ENCODE results near the gene G6PD. TPM values are rescaled to one million over a fixed set of nuclear protein-coding genes. Genes with fewer than 3 reads are reported as not detected.
A peak's percentile ranks its signal among the peaks of the same experiment; 100 is the strongest.

G6PD gene
- total and polyA plus RNA-seq, 2 experiments from 2014 or later = 44.3 to 55.0 TPM

GRCh38 chrX:154515966-154516655 is 30.5 kb downstream of the G6PD start, which contains the start of gene FAM3A:
FAM3A (minus strand) TSS chrX:154516232; CDS start chrX:154515772, 460 bp downstream.
- H3K27me3 ChIP-seq (replicated peaks; ENCODE audit: insufficient read depth) = no peaks in the 10 kb centered on the region
- peak; percentile 92 for DNase-seq
- no peaks in the 10 kb centered on the region for H4K20me1 ChIP-seq (ENCODE audit: insufficient read depth)
- H3K4me3 ChIP-seq = peak within 1 kb of the TSS; percentile 74
- no peaks in the 10 kb centered on the region for H3K36me3 ChIP-seq (ENCODE audit: low read depth)
- TF ChIP-seq EZH2phosphoT487 (IDR thresholded peaks at IDR 0.05; ENCODE audit: insufficient read depth, low read depth) (no peak), EZH2 (IDR thresholded peaks at IDR 0.05; ENCODE audit: insufficient read depth, poor library complexity, severe bottlenecking) (no peak)
- 1 to 5% methylated on average over 6 to 14 of the region's 59 CpGs for WGBS, 2 experiments (ENCODE audit: low coverage in 1 of 2, low lambda C conversion rate in 2 of 2, missing lambda C conversion rate in 2 of 2)
- peak within 1 kb of the TSS; percentile 80 for H2AFZ ChIP-seq
- H3K4me2 ChIP-seq (ENCODE audit: unreplicated experiment) = peak within 1 kb of the TSS; percentile 80
- peak within 1 kb of the TSS; percentile 89 for H3K9ac ChIP-seq
- H3K9me2 ChIP-seq (ENCODE audit: insufficient read depth) = no peaks in the 10 kb centered on the region
- peaks cover 15% of the 10 kb centered on the region for H3K79me2 ChIP-seq (ENCODE audit: insufficient read depth)
- H3K9me3 ChIP-seq (ENCODE audit: low read depth) = no peaks in the 10 kb centered on the region
- H3F3A ChIP-seq (ENCODE audit: insufficient read depth) = no peaks in the 10 kb centered on the region; the same call in 1 of the 2 replicates
- peak within 1 kb of the TSS; percentile 89 for H3K27ac ChIP-seq
- no peaks in the 10 kb centered on the region for H3K4me1 ChIP-seq (ENCODE audit: insufficient read depth)
- in situ Hi-C loops (cut with MboI) = no loop called here

GRCh38 chrX:154515090-154515965 is 31.3 kb downstream of the G6PD start:
- peak overlapping the region; percentile 89 for H3K9ac ChIP-seq
- H3K27ac ChIP-seq = peak overlapping the region; percentile 72
- no peaks in the 10 kb centered on the region for H3K9me3 ChIP-seq (ENCODE audit: low read depth)
- H3K79me2 ChIP-seq (ENCODE audit: insufficient read depth) = peaks cover 15% of the 10 kb centered on the region
- 22 to 38% methylated on average over 17 to 19 of the region's 34 CpGs for WGBS, 2 experiments (ENCODE audit: low coverage in 1 of 2, low lambda C conversion rate in 2 of 2, missing lambda C conversion rate in 2 of 2)
- no peaks in the 10 kb centered on the region for H3K27me3 ChIP-seq (replicated peaks; ENCODE audit: insufficient read depth)
- in situ Hi-C loops (cut with MboI) = no loop called here
- H3K4me3 ChIP-seq = peak overlapping the region; percentile 74
- no peaks in the 10 kb centered on the region; the same call in 1 of the 2 replicates for H3F3A ChIP-seq (ENCODE audit: insufficient read depth)
- H3K4me2 ChIP-seq (ENCODE audit: unreplicated experiment) = peak overlapping the region; percentile 80
- no peaks in the 10 kb centered on the region for H3K36me3 ChIP-seq (ENCODE audit: low read depth)
- DNase-seq = peak; percentile 29
- no peak for TF ChIP-seq EZH2phosphoT487 (IDR thresholded peaks at IDR 0.05; ENCODE audit: insufficient read depth, low read depth)
- no peak for TF ChIP-seq EZH2 (IDR thresholded peaks at IDR 0.05; ENCODE audit: insufficient read depth, poor library complexity, severe bottlenecking)
- peak overlapping the region; percentile 60 for H2AFZ ChIP-seq
- no peaks in the 10 kb centered on the region for H4K20me1 ChIP-seq (ENCODE audit: insufficient read depth)
- H3K9me2 ChIP-seq (ENCODE audit: insufficient read depth) = no peaks in the 10 kb centered on the region
- no peaks in the 10 kb centered on the region for H3K4me1 ChIP-seq (ENCODE audit: insufficient read depth)

GRCh38 chrX:154513716-154514115 is 32.9 kb downstream of the G6PD start:
- WGBS, 2 experiments (ENCODE audit: low coverage in 1 of 2, low lambda C conversion rate in 2 of 2, missing lambda C conversion rate in 2 of 2) = 65 to 67% methylated on average over 2 of the region's 2 CpGs
- no peak overlapping the region for H3K4me2 ChIP-seq (ENCODE audit: unreplicated experiment)
- no peaks in the 10 kb centered on the region; the same call in 1 of the 2 replicates for H3F3A ChIP-seq (ENCODE audit: insufficient read depth)
- H3K9me3 ChIP-seq (ENCODE audit: low read depth) = no peaks in the 10 kb centered on the region
- H3K79me2 ChIP-seq (ENCODE audit: insufficient read depth) = peaks cover 15% of the 10 kb centered on the region
- no peaks in the 10 kb centered on the region for H3K4me1 ChIP-seq (ENCODE audit: insufficient read depth)
- no peak overlapping the region for H3K4me3 ChIP-seq
- no peak overlapping the region for H3K27ac ChIP-seq
- no peak overlapping the region for H2AFZ ChIP-seq
- H3K9ac ChIP-seq = no peak overlapping the region
- in situ Hi-C loops (cut with MboI) = no loop called here
- no peak for TF ChIP-seq EZH2phosphoT487 (IDR thresholded peaks at IDR 0.05; ENCODE audit: insufficient read depth, low read depth)
- no peak for TF ChIP-seq EZH2 (IDR thresholded peaks at IDR 0.05; ENCODE audit: insufficient read depth, poor library complexity, severe bottlenecking)
- no peak for DNase-seq
- no peaks in the 10 kb centered on the region for H4K20me1 ChIP-seq (ENCODE audit: insufficient read depth)
- H3K36me3 ChIP-seq (ENCODE audit: low read depth) = no peaks in the 10 kb centered on the region
- no peaks in the 10 kb centered on the region for H3K9me2 ChIP-seq (ENCODE audit: insufficient read depth)
- no peaks in the 10 kb centered on the region for H3K27me3 ChIP-seq (replicated peaks; ENCODE audit: insufficient read depth)

- no peak overlapping the region for H3K9ac ChIP-seq
- no peaks in the 10 kb centered on the region for H3K9me3 ChIP-seq (ENCODE audit: low read depth)
- H3K79me2 ChIP-seq (ENCODE audit: insufficient read depth) = peaks cover 15% of the 10 kb centered on the region
- no peak overlapping the region for H3K27ac ChIP-seq
- no peaks in the 10 kb centered on the region for H3K36me3 ChIP-seq (ENCODE audit: low read depth)
- no peak for DNase-seq
- H3F3A ChIP-seq (ENCODE audit: insufficient read depth) = no peaks in the 10 kb centered on the region; the same call in 1 of the 2 replicates
- H2AFZ ChIP-seq = no peak overlapping the region
- no peaks in the 10 kb centered on the region for H3K27me3 ChIP-seq (replicated peaks; ENCODE audit: insufficient read depth)
- no peak overlapping the region for H3K4me3 ChIP-seq
- no peak overlapping the region for H3K4me2 ChIP-seq (ENCODE audit: unreplicated experiment)
- 99 to 100% methylated on average over 8 to 12 of the region's 16 CpGs for WGBS, 2 experiments (ENCODE audit: low coverage in 1 of 2, low lambda C conversion rate in 2 of 2, missing lambda C conversion rate in 2 of 2)
- no peaks in the 10 kb centered on the region for H3K4me1 ChIP-seq (ENCODE audit: insufficient read depth)
- TF ChIP-seq EZH2 (IDR thresholded peaks at IDR 0.05; ENCODE audit: insufficient read depth, poor library complexity, severe bottlenecking) = no peak
- no peak for TF ChIP-seq EZH2phosphoT487 (IDR thresholded peaks at IDR 0.05; ENCODE audit: insufficient read depth, low read depth)
- no peaks in the 10 kb centered on the region for H3K9me2 ChIP-seq (ENCODE audit: insufficient read depth)
- in situ Hi-C loops (cut with MboI) = no loop called here
- H4K20me1 ChIP-seq (ENCODE audit: insufficient read depth) = no peaks in the 10 kb centered on the region
Observed at GRCh38 chrX:154512879-154513553, 33.6 kb downstream of the G6PD start.
